WTC11 (cell line): ENCODE measurements around the gene SMC2. TPM values are rescaled to one million over a fixed set of nuclear protein-coding genes. Genes with fewer than 3 reads are reported as not detected.

Experiments
- ATAC-seq: fragments of 200-7000 bp; cut with Tn5 transposase; 2 replicates; pipeline ENCODE4 v1.10.0; 2021; ENCODE audit warnings: mild to moderate bottlenecking, moderate library complexity
- CTCF ChIA-PET: fragments of 300-600 bp; sonication (Branson Sonifier 250); formaldehyde crosslinking; loops from one replicate; lab custom pipeline; 2021; ENCODE audit warnings: antibody characterized with exemption; lab: Charles Lee
- POLR2A ChIA-PET: fragments of 350-600 bp; sonication (Branson Sonifier 250); formaldehyde crosslinking; loops from one replicate; lab custom pipeline; 2021; ENCODE audit warnings: antibody characterized with exemption; lab: Charles Lee
- DNase-seq: peaks from one replicate; pipeline ENCODE4 v3.0.0; 2021; ENCODE audit warnings: low spot score
- H3K27ac Mint-ChIP-seq: 2 replicates; pipeline ENCODE4 v1.8.0; 2021; ENCODE audit warnings: mixed read lengths
- H3K27me3 Mint-ChIP-seq: 2 replicates; pipeline ENCODE4 v1.8.0; 2021; ENCODE audit warnings: low read depth, mild to moderate bottlenecking, moderate library complexity, mixed read lengths
- H3K36me3 Mint-ChIP-seq: 2 replicates; pipeline ENCODE4 v1.8.0; 2021; ENCODE audit warnings: mixed read lengths
- H3K4me1 Mint-ChIP-seq: 2 replicates; pipeline ENCODE4 v1.8.0; 2022; ENCODE audit warnings: mixed read lengths
- H3K4me3 Mint-ChIP-seq: 2 replicates; pipeline ENCODE4 v1.8.0; 2021; ENCODE audit warnings: mild to moderate bottlenecking, moderate library complexity, mixed read lengths
- H3K9me3 Mint-ChIP-seq: 2 replicates; pipeline ENCODE4 v1.8.0; 2021; ENCODE audit warnings: mixed read lengths
- ESRRA ChIP-seq: sonication (generic); formaldehyde crosslinking; IDR thresholded peaks from 2 replicates; pipeline ENCODE4 v1.8.1; 2022; ENCODE audit warnings: mild to moderate bottlenecking, missing genetic modification reagents, borderline replicate concordance
- KAT7 ChIP-seq: sonication (generic); formaldehyde crosslinking; IDR thresholded peaks from 2 replicates; pipeline ENCODE4 v1.8.1; 2023; ENCODE audit warnings: missing genetic modification reagents, mild to moderate bottlenecking, borderline replicate concordance
- SMAD4 ChIP-seq: sonication (generic); formaldehyde crosslinking; IDR thresholded peaks from 2 replicates; pipeline ENCODE4 v1.8.0; 2022; ENCODE audit warnings: mild to moderate bottlenecking, missing genetic modification reagents
- ZNF138 ChIP-seq: sonication (generic); formaldehyde crosslinking; conservative IDR thresholded peaks from 2 replicates; pipeline ENCODE4 v1.8.1; 2022; ENCODE audit warnings: mild to moderate bottlenecking, moderate library complexity, missing genetic modification reagents
- ZNF219 ChIP-seq: sonication (generic); formaldehyde crosslinking; IDR thresholded peaks from 2 replicates; pipeline ENCODE4 v1.8.0; 2023; ENCODE audit warnings: missing genetic modification reagents, mild to moderate bottlenecking, borderline replicate concordance
- ZNF416 ChIP-seq: fragments of 250-450 bp; sonication (Bioruptor Pico); IDR thresholded peaks from 2 replicates; pipeline ENCODE4 v1.9.0; 2021; ENCODE audit warnings: mild to moderate bottlenecking, inconsistent platforms
- ZNF423 ChIP-seq: fragments of 250-450 bp; sonication (Bioruptor Pico); IDR thresholded peaks from 2 replicates; pipeline ENCODE4 v2.1.2; 2022; ENCODE audit warnings: mild to moderate bottlenecking, moderate library complexity
- total RNA-seq: library from RNA; stranded (reverse); gene quantifications from 3 replicates; pipeline ENCODE4 v1.2.3, GENCODE V29; 2021
- TF ChIP-seq, protein P1 (sequence below): fragments of 250-450 bp; sonication (Bioruptor Pico); IDR thresholded peaks from 2 replicates; pipeline ENCODE4 v1.8.0; 2021; ENCODE audit warnings: mild to moderate bottlenecking
- TF ChIP-seq, protein P2 (sequence below): sonication (generic); formaldehyde crosslinking; IDR thresholded peaks from 2 replicates; pipeline ENCODE4 v1.8.1; 2023; ENCODE audit warnings: mild to moderate bottlenecking, missing genetic modification reagents
- TF ChIP-seq, protein P3 (sequence below): sonication (generic); formaldehyde crosslinking; IDR thresholded peaks from 2 replicates; pipeline ENCODE4 v1.8.1; 2023; ENCODE audit warnings: mild to moderate bottlenecking, missing genetic modification reagents
- TF ChIP-seq, protein P4 (sequence below): fragments of 200-600 bp; IDR thresholded peaks from 2 replicates; pipeline ENCODE4 v1.8.0; 2022; ENCODE audit warnings: antibody characterized with exemption
- TF ChIP-seq, protein P5 (sequence below): fragments of 250-450 bp; sonication (Bioruptor Pico); IDR thresholded peaks from 2 replicates; pipeline ENCODE4 v1.9.0; 2021; ENCODE audit warnings: mild to moderate bottlenecking, borderline replicate concordance
- TF ChIP-seq, protein P6 (sequence below): fragments of 250-450 bp; sonication (Bioruptor Pico); IDR thresholded peaks from 2 replicates; pipeline ENCODE4 v1.9.0; 2021; ENCODE audit warnings: mild to moderate bottlenecking
- TF ChIP-seq, protein P7 (sequence below): fragments of 250-450 bp; sonication (Bioruptor Pico); IDR thresholded peaks from 2 replicates; pipeline ENCODE4 v1.9.0; 2021; ENCODE audit warnings: mild to moderate bottlenecking
- TF ChIP-seq, protein P8 (sequence below): sonication (generic); formaldehyde crosslinking; conservative IDR thresholded peaks from 2 replicates; pipeline ENCODE4 v1.8.1; 2023; ENCODE audit warnings: mild to moderate bottlenecking, low read depth, missing genetic modification reagents, moderate library complexity

Gene SMC2
- total RNA-seq, 1 experiment from 2014 or later = 31.9 TPM

DNA sequence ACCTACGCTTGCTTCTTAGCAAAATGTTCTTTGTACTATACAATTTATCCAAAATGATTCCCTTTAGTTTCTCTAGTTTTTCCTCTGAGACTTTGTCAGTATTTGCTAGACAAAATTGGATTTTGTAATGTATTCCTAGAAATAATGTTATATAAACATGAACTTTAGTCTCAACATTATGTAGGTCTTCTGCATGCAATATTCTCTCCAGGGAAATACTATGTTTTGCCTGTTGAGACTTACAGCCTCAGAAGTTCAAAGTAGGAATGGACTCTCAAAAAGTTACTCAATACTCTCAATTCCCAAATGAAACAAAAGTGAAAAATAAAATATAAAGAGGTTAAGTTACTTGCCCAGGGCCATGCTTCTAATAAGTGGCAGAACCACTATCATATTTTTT, 24.8 kb upstream of the SMC2 start:
- no peak overlapping the region for H3K4me3 Mint-ChIP-seq
- POLR2A ChIA-PET = no interaction called here
- TF ChIP-seq, protein P1, sequence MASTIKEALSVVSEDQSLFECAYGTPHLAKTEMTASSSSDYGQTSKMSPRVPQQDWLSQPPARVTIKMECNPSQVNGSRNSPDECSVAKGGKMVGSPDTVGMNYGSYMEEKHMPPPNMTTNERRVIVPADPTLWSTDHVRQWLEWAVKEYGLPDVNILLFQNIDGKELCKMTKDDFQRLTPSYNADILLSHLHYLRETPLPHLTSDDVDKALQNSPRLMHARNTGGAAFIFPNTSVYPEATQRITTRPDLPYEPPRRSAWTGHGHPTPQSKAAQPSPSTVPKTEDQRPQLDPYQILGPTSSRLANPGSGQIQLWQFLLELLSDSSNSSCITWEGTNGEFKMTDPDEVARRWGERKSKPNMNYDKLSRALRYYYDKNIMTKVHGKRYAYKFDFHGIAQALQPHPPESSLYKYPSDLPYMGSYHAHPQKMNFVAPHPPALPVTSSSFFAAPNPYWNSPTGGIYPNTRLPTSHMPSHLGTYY = no peak
- TF ChIP-seq, protein P2, sequence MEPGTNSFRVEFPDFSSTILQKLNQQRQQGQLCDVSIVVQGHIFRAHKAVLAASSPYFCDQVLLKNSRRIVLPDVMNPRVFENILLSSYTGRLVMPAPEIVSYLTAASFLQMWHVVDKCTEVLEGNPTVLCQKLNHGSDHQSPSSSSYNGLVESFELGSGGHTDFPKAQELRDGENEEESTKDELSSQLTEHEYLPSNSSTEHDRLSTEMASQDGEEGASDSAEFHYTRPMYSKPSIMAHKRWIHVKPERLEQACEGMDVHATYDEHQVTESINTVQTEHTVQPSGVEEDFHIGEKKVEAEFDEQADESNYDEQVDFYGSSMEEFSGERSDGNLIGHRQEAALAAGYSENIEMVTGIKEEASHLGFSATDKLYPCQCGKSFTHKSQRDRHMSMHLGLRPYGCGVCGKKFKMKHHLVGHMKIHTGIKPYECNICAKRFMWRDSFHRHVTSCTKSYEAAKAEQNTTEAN = no peak
- TF ChIP-seq SMAD4 (no peak), ESRRA (CRISPR knock-in tag) (no peak), ZNF423 (CRISPR knock-in tag) (no peak)
- TF ChIP-seq, protein P3, sequence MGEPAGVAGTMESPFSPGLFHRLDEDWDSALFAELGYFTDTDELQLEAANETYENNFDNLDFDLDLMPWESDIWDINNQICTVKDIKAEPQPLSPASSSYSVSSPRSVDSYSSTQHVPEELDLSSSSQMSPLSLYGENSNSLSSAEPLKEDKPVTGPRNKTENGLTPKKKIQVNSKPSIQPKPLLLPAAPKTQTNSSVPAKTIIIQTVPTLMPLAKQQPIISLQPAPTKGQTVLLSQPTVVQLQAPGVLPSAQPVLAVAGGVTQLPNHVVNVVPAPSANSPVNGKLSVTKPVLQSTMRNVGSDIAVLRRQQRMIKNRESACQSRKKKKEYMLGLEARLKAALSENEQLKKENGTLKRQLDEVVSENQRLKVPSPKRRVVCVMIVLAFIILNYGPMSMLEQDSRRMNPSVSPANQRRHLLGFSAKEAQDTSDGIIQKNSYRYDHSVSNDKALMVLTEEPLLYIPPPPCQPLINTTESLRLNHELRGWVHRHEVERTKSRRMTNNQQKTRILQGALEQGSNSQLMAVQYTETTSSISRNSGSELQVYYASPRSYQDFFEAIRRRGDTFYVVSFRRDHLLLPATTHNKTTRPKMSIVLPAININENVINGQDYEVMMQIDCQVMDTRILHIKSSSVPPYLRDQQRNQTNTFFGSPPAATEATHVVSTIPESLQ (CRISPR knock-in tag) = no peak
- H3K36me3 Mint-ChIP-seq = no peaks in the 10 kb centered on the region
- H3K27me3 Mint-ChIP-seq = no peaks in the 10 kb centered on the region
- no peak overlapping the region for H3K27ac Mint-ChIP-seq
- DNase-seq (no peak), ATAC-seq (no peak)
- CTCF ChIA-PET = no interaction called here
- H3K4me1 Mint-ChIP-seq = no peaks in the 10 kb centered on the region
- H3K9me3 Mint-ChIP-seq = no peaks in the 10 kb centered on the region

DNA sequence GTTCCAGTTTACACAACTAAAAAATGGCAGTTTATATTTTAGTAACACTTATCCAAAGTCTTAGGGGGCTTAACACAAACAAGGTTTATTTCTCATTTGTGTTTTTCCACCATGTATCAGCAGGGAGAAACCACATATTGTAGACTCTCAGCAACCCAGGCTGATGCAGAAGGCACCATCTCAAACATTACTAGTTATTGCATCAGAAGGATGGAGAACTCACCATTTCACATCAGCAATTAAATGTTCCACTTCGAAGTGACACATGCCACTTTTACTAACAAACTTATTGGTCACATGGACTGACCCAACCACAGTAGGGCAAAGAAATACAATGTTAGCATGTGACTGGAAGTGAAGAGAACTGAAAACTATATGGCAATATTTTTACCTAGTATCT, 22.5 kb upstream of the SMC2 start:
- ChIA-PET POLR2A (no interaction called here), CTCF (no interaction called here)
- Mint-ChIP-seq H3K4me3 (no peak overlapping the region), H3K27ac (no peak overlapping the region), H3K36me3 (no peaks in the 10 kb centered on the region), H3K4me1 (no peaks in the 10 kb centered on the region), H3K27me3 (no peaks in the 10 kb centered on the region), H3K9me3 (no peaks in the 10 kb centered on the region)
- DNase-seq = no peak
- no peak for ATAC-seq
- TF ChIP-seq ZNF138 (CRISPR knock-in tag) = no peak
- TF ChIP-seq, protein P4, sequence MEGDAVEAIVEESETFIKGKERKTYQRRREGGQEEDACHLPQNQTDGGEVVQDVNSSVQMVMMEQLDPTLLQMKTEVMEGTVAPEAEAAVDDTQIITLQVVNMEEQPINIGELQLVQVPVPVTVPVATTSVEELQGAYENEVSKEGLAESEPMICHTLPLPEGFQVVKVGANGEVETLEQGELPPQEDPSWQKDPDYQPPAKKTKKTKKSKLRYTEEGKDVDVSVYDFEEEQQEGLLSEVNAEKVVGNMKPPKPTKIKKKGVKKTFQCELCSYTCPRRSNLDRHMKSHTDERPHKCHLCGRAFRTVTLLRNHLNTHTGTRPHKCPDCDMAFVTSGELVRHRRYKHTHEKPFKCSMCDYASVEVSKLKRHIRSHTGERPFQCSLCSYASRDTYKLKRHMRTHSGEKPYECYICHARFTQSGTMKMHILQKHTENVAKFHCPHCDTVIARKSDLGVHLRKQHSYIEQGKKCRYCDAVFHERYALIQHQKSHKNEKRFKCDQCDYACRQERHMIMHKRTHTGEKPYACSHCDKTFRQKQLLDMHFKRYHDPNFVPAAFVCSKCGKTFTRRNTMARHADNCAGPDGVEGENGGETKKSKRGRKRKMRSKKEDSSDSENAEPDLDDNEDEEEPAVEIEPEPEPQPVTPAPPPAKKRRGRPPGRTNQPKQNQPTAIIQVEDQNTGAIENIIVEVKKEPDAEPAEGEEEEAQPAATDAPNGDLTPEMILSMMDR = no peak
- no peak for TF ChIP-seq ZNF416 (CRISPR knock-in tag)
- TF ChIP-seq KAT7 (CRISPR knock-in tag) = no peak
- TF ChIP-seq, protein P5, sequence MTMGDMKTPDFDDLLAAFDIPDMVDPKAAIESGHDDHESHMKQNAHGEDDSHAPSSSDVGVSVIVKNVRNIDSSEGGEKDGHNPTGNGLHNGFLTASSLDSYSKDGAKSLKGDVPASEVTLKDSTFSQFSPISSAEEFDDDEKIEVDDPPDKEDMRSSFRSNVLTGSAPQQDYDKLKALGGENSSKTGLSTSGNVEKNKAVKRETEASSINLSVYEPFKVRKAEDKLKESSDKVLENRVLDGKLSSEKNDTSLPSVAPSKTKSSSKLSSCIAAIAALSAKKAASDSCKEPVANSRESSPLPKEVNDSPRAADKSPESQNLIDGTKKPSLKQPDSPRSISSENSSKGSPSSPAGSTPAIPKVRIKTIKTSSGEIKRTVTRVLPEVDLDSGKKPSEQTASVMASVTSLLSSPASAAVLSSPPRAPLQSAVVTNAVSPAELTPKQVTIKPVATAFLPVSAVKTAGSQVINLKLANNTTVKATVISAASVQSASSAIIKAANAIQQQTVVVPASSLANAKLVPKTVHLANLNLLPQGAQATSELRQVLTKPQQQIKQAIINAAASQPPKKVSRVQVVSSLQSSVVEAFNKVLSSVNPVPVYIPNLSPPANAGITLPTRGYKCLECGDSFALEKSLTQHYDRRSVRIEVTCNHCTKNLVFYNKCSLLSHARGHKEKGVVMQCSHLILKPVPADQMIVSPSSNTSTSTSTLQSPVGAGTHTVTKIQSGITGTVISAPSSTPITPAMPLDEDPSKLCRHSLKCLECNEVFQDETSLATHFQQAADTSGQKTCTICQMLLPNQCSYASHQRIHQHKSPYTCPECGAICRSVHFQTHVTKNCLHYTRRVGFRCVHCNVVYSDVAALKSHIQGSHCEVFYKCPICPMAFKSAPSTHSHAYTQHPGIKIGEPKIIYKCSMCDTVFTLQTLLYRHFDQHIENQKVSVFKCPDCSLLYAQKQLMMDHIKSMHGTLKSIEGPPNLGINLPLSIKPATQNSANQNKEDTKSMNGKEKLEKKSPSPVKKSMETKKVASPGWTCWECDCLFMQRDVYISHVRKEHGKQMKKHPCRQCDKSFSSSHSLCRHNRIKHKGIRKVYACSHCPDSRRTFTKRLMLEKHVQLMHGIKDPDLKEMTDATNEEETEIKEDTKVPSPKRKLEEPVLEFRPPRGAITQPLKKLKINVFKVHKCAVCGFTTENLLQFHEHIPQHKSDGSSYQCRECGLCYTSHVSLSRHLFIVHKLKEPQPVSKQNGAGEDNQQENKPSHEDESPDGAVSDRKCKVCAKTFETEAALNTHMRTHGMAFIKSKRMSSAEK (CRISPR knock-in tag) = no peak
- TF ChIP-seq, protein P6, sequence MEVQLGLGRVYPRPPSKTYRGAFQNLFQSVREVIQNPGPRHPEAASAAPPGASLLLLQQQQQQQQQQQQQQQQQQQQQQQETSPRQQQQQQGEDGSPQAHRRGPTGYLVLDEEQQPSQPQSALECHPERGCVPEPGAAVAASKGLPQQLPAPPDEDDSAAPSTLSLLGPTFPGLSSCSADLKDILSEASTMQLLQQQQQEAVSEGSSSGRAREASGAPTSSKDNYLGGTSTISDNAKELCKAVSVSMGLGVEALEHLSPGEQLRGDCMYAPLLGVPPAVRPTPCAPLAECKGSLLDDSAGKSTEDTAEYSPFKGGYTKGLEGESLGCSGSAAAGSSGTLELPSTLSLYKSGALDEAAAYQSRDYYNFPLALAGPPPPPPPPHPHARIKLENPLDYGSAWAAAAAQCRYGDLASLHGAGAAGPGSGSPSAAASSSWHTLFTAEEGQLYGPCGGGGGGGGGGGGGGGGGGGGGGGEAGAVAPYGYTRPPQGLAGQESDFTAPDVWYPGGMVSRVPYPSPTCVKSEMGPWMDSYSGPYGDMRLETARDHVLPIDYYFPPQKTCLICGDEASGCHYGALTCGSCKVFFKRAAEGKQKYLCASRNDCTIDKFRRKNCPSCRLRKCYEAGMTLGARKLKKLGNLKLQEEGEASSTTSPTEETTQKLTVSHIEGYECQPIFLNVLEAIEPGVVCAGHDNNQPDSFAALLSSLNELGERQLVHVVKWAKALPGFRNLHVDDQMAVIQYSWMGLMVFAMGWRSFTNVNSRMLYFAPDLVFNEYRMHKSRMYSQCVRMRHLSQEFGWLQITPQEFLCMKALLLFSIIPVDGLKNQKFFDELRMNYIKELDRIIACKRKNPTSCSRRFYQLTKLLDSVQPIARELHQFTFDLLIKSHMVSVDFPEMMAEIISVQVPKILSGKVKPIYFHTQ (CRISPR knock-in tag) = no peak
- TF ChIP-seq, protein P7, sequence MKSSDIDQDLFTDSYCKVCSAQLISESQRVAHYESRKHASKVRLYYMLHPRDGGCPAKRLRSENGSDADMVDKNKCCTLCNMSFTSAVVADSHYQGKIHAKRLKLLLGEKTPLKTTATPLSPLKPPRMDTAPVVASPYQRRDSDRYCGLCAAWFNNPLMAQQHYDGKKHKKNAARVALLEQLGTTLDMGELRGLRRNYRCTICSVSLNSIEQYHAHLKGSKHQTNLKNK (CRISPR knock-in tag) = no peak
- TF ChIP-seq, protein P1 = no peak
- no peak for TF ChIP-seq ZNF219 (CRISPR knock-in tag)
- TF ChIP-seq, protein P8, sequence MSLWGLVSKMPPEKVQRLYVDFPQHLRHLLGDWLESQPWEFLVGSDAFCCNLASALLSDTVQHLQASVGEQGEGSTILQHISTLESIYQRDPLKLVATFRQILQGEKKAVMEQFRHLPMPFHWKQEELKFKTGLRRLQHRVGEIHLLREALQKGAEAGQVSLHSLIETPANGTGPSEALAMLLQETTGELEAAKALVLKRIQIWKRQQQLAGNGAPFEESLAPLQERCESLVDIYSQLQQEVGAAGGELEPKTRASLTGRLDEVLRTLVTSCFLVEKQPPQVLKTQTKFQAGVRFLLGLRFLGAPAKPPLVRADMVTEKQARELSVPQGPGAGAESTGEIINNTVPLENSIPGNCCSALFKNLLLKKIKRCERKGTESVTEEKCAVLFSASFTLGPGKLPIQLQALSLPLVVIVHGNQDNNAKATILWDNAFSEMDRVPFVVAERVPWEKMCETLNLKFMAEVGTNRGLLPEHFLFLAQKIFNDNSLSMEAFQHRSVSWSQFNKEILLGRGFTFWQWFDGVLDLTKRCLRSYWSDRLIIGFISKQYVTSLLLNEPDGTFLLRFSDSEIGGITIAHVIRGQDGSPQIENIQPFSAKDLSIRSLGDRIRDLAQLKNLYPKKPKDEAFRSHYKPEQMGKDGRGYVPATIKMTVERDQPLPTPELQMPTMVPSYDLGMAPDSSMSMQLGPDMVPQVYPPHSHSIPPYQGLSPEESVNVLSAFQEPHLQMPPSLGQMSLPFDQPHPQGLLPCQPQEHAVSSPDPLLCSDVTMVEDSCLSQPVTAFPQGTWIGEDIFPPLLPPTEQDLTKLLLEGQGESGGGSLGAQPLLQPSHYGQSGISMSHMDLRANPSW (CRISPR knock-in tag) = no peak
